Gastroesophageal sphincter (tissue), 3 donors: ENCODE data around the gene MARK3.

ENCODE experiments used
- CTCF ChIP-seq, 4 experiments: fragments of 200-600 bp in 2 of 4; fragments of 450-650 bp in 2 of 4; sonication (generic) in 1 of 4; IDR thresholded peaks; one replicate each; pipeline ENCODE4 v1.5.1; 2017 to 2019; ENCODE audit warnings: antibody characterized with exemption in 4 of 4, mild to moderate bottlenecking in 2 of 4, moderate library complexity in 2 of 4
- EP300 ChIP-seq: sonication (generic); formaldehyde crosslinking; IDR thresholded peaks from one replicate; pipeline ENCODE4 v1.6.1; 2017; ENCODE audit warnings: antibody characterized with exemption, mild to moderate bottlenecking
- POLR2A ChIP-seq, 2 donors: fragments of 450-650 bp; IDR thresholded peaks; one replicate each; pipeline ENCODE4 v1.6.1; 2017; ENCODE audit warnings: antibody characterized with exemption in 2 of 2, mild to moderate bottlenecking in 2 of 2, moderate library complexity in 1 of 2
- POLR2AphosphoS5 ChIP-seq: sonication (generic); formaldehyde crosslinking; IDR thresholded peaks from one replicate; pipeline ENCODE4 v1.6.1; 2017; ENCODE audit warnings: antibody characterized with exemption

GRCh38 chr14:103517721-103518421 lies 132.7 kb downstream of the MARK3 start:
- TF ChIP-seq POLR2AphosphoS5 (no peak), CTCF (IDR thresholded peaks at IDR 0.05) (no peak), EP300 (no peak), POLR2A (IDR thresholded peaks at IDR 0.05) (no peak)
